Measurements from ENCODE around the gene GTPBP3.

DNA sequence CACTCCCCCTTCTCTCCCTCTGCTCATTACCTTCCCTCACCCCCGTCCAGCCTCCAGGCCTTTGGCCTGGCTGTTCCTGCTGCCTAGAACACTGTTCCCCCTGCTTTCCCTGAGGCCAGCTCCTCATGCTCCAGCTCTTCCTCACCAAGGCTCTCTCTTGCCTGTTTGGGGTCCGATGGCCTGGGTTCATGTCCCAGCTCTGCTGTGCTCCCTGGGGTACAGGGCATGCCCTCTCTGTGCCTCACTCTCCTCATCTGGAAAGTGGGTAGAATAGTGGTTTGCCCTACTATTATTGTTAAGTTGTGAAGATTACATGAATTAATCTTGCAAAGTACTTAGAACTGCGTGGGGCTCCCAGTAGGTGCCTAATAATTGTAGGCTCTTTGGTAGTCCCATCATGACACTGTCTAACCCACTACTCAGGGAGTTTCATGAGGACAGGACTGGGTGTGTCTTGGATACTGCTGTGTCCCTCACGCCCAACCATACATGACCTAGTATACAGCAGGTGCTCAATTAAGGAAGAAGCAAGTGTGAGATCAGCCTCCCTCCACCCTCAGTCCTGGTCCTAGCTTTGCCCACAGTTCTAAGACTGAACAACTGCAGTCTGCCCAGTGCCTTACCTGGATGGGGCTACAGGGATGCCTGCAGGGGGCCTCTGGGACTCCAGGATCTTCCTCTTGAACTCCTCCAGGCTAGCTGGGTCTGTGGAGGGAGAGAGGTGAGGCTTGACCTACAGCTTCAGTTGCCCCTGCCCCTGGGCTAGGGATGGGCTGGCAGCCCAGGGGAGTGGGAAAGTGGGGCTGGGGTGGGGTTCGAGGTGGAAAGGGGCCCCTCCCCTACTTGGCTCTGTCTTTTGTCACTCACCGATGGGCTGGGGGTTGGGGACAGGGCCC lies 22.8 kb downstream of the GTPBP3 start:
- TF ChIP-seq EZH2 (IDR thresholded peaks at IDR 0.05; ENCODE audit: low read length) = no peak
- TF ChIP-seq, protein P1, sequence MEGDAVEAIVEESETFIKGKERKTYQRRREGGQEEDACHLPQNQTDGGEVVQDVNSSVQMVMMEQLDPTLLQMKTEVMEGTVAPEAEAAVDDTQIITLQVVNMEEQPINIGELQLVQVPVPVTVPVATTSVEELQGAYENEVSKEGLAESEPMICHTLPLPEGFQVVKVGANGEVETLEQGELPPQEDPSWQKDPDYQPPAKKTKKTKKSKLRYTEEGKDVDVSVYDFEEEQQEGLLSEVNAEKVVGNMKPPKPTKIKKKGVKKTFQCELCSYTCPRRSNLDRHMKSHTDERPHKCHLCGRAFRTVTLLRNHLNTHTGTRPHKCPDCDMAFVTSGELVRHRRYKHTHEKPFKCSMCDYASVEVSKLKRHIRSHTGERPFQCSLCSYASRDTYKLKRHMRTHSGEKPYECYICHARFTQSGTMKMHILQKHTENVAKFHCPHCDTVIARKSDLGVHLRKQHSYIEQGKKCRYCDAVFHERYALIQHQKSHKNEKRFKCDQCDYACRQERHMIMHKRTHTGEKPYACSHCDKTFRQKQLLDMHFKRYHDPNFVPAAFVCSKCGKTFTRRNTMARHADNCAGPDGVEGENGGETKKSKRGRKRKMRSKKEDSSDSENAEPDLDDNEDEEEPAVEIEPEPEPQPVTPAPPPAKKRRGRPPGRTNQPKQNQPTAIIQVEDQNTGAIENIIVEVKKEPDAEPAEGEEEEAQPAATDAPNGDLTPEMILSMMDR (optimal IDR thresholded peaks at IDR 0.05 in 1 of 3, IDR thresholded peaks at IDR 0.05 in 1 of 3, conservative IDR thresholded peaks at IDR 0.05 in 1 of 3; ENCODE audit: extremely low read depth in 1 of 3, insufficient read depth in 2 of 3, low read length in 3 of 3) = no peak
